ENCODE results near the gene CRADD.
"Not testable (repeated sequence)": the region's sequence is repeated elsewhere in the genome, so short reads cannot be mapped to it uniquely, and the experiment has no call there.

The CRADD gene

GRCh38 chr12:93844164-93844784, 167.1 kb downstream of the CRADD start:
- DNase-seq (ENCODE audit: low read depth): no peak

GRCh38 chr12:93846936-93847516, 169.9 kb downstream of the CRADD start:
- DNase-seq (ENCODE audit: low read depth): no peak

GRCh38 chr12:93847517-93848474, 170.6 kb downstream of the CRADD start:
- DNase-seq (ENCODE audit: low read depth): no peak

- no peak for DNase-seq (ENCODE audit: low read depth)
These were observed 171.4 kb downstream of the CRADD start for GRCh38 chr12:93848523-93849101.

GRCh38 chr12:93849946-93850345, 172.8 kb downstream of the CRADD start:
- no peak for DNase-seq (ENCODE audit: low read depth)

GRCh38 chr12:93850481-93851256, 173.5 kb downstream of the CRADD start:
- no peak for DNase-seq (ENCODE audit: low read depth)

- DNase-seq (ENCODE audit: low read depth): no peak
These were observed 174.1 kb downstream of the CRADD start for GRCh38 chr12:93851257-93851671.

GRCh38 chr12:93852173-93852591, 175.0 kb downstream of the CRADD start:
- no peak for DNase-seq (ENCODE audit: low read depth)

- no peak for DNase-seq (ENCODE audit: low read depth)
These were observed 176.7 kb downstream of the CRADD start for GRCh38 chr12:93853698-93854478.

GRCh38 chr12:93855261-93855660, 178.1 kb downstream of the CRADD start:
- no peak for DNase-seq (ENCODE audit: low read depth)

- no peak for DNase-seq (ENCODE audit: low read depth)
These were observed 179.4 kb downstream of the CRADD start for GRCh38 chr12:93856611-93857010.

GRCh38 chr12:93857279-93857938, 180.2 kb downstream of the CRADD start:
- no peak for DNase-seq (ENCODE audit: low read depth)

GRCh38 chr12:93857991-93858447, 180.8 kb downstream of the CRADD start:
- DNase-seq (ENCODE audit: low read depth): no peak

- DNase-seq (ENCODE audit: low read depth): no peak
These were observed 183.6 kb downstream of the CRADD start for GRCh38 chr12:93860668-93861373.

GRCh38 chr12:93862424-93862823, 185.2 kb downstream of the CRADD start:
- DNase-seq (ENCODE audit: low read depth): no peak

- DNase-seq (ENCODE audit: low read depth): no peak
These were observed 188.6 kb downstream of the CRADD start for GRCh38 chr12:93865751-93866150.

GRCh38 chr12:93868771-93869170, 191.6 kb downstream of the CRADD start:
- DNase-seq (ENCODE audit: low read depth): no peak

- no peak for DNase-seq (ENCODE audit: low read depth)
These were observed 193.0 kb downstream of the CRADD start for GRCh38 chr12:93870020-93870795.

- not testable (repeated sequence) for DNase-seq (ENCODE audit: low read depth)
These were observed 194.4 kb downstream of the CRADD start for GRCh38 chr12:93871566-93871965.

Data from stimulated activated CD8-positive, alpha-beta memory T cell treated with anti-CD3 and anti-CD28 coated beads, Interleukin-15, amount 100 ng/mL, for 24 hours (primary cell).